Measurements from ENCODE around the gene ZNRF3. TPM values are rescaled to one million over a fixed set of nuclear protein-coding genes. Genes with fewer than 3 reads are reported as not detected.
A peak's percentile ranks its signal among the peaks of the same experiment; 100 is the strongest.

The ZNRF3 gene
- total RNA-seq, 1 donor from 2014 or later: 5.8 TPM

GRCh38 chr22:28967969-28968368 lies 84.6 kb downstream of the ZNRF3 start:
- H3K4me1 ChIP-seq (ENCODE audit: insufficient read depth, low read length): peaks cover 8% of the 10 kb centered on the region
- FAIRE-seq: no peak
- Mint-ChIP-seq H3K9me3 (ENCODE audit: unreplicated experiment) (peaks cover 3% of the 10 kb centered on the region), H3K27ac (ENCODE audit: unreplicated experiment) (no peak overlapping the region), H3K36me3 (ENCODE audit: low read depth, unreplicated experiment) (peaks cover 3% of the 10 kb centered on the region), H3K4me1 (ENCODE audit: low read depth, unreplicated experiment) (peaks cover 16% of the 10 kb centered on the region), H3K27me3 (ENCODE audit: low read depth, unreplicated experiment) (no peaks in the 10 kb centered on the region), H3K4me3 (ENCODE audit: unreplicated experiment) (no peak overlapping the region)
- no peaks in the 10 kb centered on the region for H3K79me2 ChIP-seq (ENCODE audit: insufficient read depth, low read length)
- no peak overlapping the region for H3K9ac ChIP-seq (ENCODE audit: low read length)
- H3K36me3 ChIP-seq (ENCODE audit: insufficient read depth, low read length): no peaks in the 10 kb centered on the region
- H3K4me2 ChIP-seq (ENCODE audit: low read length): no peak overlapping the region
- H3K9me3 ChIP-seq (ENCODE audit: insufficient read depth, low read depth, low read length): no peaks in the 10 kb centered on the region
- H3K27me3 ChIP-seq (ENCODE audit: insufficient read depth, low read length): no peaks in the 10 kb centered on the region
- no peak overlapping the region for H2AFZ ChIP-seq (ENCODE audit: low read depth, low read length)
- DNase-seq (ENCODE audit: low read depth): no peak
- TF ChIP-seq, protein P1, sequence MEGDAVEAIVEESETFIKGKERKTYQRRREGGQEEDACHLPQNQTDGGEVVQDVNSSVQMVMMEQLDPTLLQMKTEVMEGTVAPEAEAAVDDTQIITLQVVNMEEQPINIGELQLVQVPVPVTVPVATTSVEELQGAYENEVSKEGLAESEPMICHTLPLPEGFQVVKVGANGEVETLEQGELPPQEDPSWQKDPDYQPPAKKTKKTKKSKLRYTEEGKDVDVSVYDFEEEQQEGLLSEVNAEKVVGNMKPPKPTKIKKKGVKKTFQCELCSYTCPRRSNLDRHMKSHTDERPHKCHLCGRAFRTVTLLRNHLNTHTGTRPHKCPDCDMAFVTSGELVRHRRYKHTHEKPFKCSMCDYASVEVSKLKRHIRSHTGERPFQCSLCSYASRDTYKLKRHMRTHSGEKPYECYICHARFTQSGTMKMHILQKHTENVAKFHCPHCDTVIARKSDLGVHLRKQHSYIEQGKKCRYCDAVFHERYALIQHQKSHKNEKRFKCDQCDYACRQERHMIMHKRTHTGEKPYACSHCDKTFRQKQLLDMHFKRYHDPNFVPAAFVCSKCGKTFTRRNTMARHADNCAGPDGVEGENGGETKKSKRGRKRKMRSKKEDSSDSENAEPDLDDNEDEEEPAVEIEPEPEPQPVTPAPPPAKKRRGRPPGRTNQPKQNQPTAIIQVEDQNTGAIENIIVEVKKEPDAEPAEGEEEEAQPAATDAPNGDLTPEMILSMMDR (IDR thresholded peaks at IDR 0.05; ENCODE audit: insufficient read depth, low read depth, low read length): no peak
- no peak for TF ChIP-seq EZH2 (IDR thresholded peaks at IDR 0.05; ENCODE audit: insufficient read depth, low read length)
- H3K4me3 ChIP-seq (ENCODE audit: insufficient read depth, low read depth, low read length): no peak overlapping the region
- H4K20me1 ChIP-seq (ENCODE audit: insufficient read depth, low read length): peaks cover 4% of the 10 kb centered on the region
- H3K27ac ChIP-seq (ENCODE audit: low read depth, low read length): no peak overlapping the region

DNA sequence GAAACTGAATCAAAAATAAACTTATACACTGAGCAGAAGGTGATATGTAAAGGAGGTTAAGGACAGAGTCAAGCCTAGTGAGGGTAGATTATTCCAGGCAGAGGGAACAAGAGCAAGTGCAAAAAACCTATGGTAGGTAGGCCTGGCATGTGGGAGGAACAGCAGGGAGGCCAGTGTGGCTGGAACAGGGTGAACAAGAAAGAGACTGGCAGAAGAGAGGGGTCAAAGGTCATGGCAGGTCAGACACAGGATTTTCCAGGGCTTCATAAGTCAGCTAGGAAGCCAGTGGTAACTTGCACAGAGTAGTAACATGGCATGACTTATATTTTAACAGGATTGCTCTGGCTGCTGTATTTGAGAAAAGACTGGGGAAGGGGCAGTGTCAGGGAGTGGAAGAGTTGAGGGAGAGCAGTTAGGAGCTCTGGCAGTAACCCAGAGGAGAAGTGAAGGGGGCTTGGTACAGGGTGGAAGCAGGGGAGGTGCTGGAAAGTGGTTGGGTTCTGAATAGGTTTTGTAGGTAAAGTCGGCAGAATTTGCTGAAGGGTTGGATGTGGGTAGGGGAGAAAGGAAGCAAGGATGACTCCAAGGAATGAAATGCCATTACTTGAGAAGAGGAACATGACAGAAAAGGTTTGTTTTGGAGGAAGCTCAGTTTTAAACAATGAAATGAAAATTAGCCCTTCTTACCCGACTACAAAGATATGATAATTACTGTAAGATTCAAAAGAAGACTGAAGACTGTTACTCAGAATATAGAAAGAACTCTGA lies 86.2 kb downstream of the ZNRF3 start:
- no peak for TF ChIP-seq EZH2 (IDR thresholded peaks at IDR 0.05; ENCODE audit: insufficient read depth, low read length)
- TF ChIP-seq, protein P1 (IDR thresholded peaks at IDR 0.05; ENCODE audit: insufficient read depth, low read depth, low read length): no peak

DNA sequence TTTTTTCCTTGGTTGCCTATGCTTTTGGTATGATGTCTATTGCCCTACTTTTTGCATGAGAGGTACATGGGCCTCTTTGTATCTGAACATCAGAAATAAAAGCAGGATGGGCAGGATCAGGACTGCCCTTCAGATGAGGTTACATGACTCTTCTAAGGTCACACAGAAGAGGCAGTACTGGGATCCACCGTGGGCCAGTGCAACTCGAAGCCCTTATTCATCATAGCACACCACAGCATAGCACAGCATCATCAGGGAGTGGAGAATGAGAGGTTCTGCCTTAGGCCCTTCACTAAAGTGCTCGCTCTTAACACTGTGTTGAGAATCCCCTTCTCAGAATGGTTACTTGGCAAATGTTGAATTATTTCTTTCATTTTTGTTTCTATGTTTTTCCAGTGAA lies 90.0 kb downstream of the ZNRF3 start:
- no peak overlapping the region for H3K27ac ChIP-seq (ENCODE audit: low read depth, low read length)
- no peak overlapping the region for H2AFZ ChIP-seq (ENCODE audit: low read depth, low read length)
- Mint-ChIP-seq H3K27me3 (ENCODE audit: low read depth, unreplicated experiment) (no peaks in the 10 kb centered on the region), H3K36me3 (ENCODE audit: low read depth, unreplicated experiment) (peaks cover 3% of the 10 kb centered on the region), H3K4me1 (ENCODE audit: low read depth, unreplicated experiment) (peaks cover 39% of the 10 kb centered on the region), H3K9me3 (ENCODE audit: unreplicated experiment) (peaks cover 3% of the 10 kb centered on the region), H3K27ac (ENCODE audit: unreplicated experiment) (no peak overlapping the region), H3K4me3 (ENCODE audit: unreplicated experiment) (no peak overlapping the region)
- no peak overlapping the region for H3K9ac ChIP-seq (ENCODE audit: low read length)
- peaks cover 33% of the 10 kb centered on the region for H3K4me1 ChIP-seq (ENCODE audit: insufficient read depth, low read length)
- no peaks in the 10 kb centered on the region for H3K9me3 ChIP-seq (ENCODE audit: insufficient read depth, low read depth, low read length)
- H3K4me2 ChIP-seq (ENCODE audit: low read length): no peak overlapping the region
- FAIRE-seq (no peak), DNase-seq (ENCODE audit: low read depth) (no peak)
- H3K79me2 ChIP-seq (ENCODE audit: insufficient read depth, low read length): peaks cover 4% of the 10 kb centered on the region
- H3K4me3 ChIP-seq (ENCODE audit: insufficient read depth, low read depth, low read length): no peak overlapping the region
- H3K36me3 ChIP-seq (ENCODE audit: insufficient read depth, low read length): no peaks in the 10 kb centered on the region
- TF ChIP-seq, protein P1 (IDR thresholded peaks at IDR 0.05; ENCODE audit: insufficient read depth, low read depth, low read length): no peak
- no peak for TF ChIP-seq EZH2 (IDR thresholded peaks at IDR 0.05; ENCODE audit: insufficient read depth, low read length)
- H3K27me3 ChIP-seq (ENCODE audit: insufficient read depth, low read length): no peaks in the 10 kb centered on the region
- no peaks in the 10 kb centered on the region for H4K20me1 ChIP-seq (ENCODE audit: insufficient read depth, low read length)

More for the DNA sequence above, 86.2 kb downstream of the ZNRF3 start:
- H3K27me3 Mint-ChIP-seq (ENCODE audit: low read depth, unreplicated experiment): no peaks in the 10 kb centered on the region
- no peaks in the 10 kb centered on the region for H3K36me3 ChIP-seq (ENCODE audit: insufficient read depth, low read length)
- H2AFZ ChIP-seq (ENCODE audit: low read depth, low read length): no peak overlapping the region
- H3K9ac ChIP-seq (ENCODE audit: low read length): no peak overlapping the region
- no peaks in the 10 kb centered on the region for H3K9me3 ChIP-seq (ENCODE audit: insufficient read depth, low read depth, low read length)
- H3K4me3 Mint-ChIP-seq (ENCODE audit: unreplicated experiment): peak overlapping the region; percentile 40
- no peak overlapping the region for H3K4me3 ChIP-seq (ENCODE audit: insufficient read depth, low read depth, low read length)
- FAIRE-seq (no peak), DNase-seq (ENCODE audit: low read depth) (peak; percentile 57)
- H3K36me3 Mint-ChIP-seq (ENCODE audit: low read depth, unreplicated experiment): peaks cover 3% of the 10 kb centered on the region
- H3K27ac Mint-ChIP-seq (ENCODE audit: unreplicated experiment): peak overlapping the region; percentile 12
- H3K4me2 ChIP-seq (ENCODE audit: low read length): peak overlapping the region; percentile 70
- no peaks in the 10 kb centered on the region for H4K20me1 ChIP-seq (ENCODE audit: insufficient read depth, low read length)
- peaks cover 3% of the 10 kb centered on the region for H3K9me3 Mint-ChIP-seq (ENCODE audit: unreplicated experiment)
- H3K27ac ChIP-seq (ENCODE audit: low read depth, low read length): no peak overlapping the region
- H3K4me1 ChIP-seq (ENCODE audit: insufficient read depth, low read length): peaks cover 8% of the 10 kb centered on the region
- H3K4me1 Mint-ChIP-seq (ENCODE audit: low read depth, unreplicated experiment): peaks cover 16% of the 10 kb centered on the region
- no peaks in the 10 kb centered on the region for H3K27me3 ChIP-seq (ENCODE audit: insufficient read depth, low read length)
- no peaks in the 10 kb centered on the region for H3K79me2 ChIP-seq (ENCODE audit: insufficient read depth, low read length)
